HepG2 (cell line): Measurements from ENCODE around the gene GRAMD4. TPM values are rescaled to one million over a fixed set of nuclear protein-coding genes. Genes with fewer than 3 reads are reported as not detected.
A peak's percentile ranks its signal among the peaks of the same experiment; 100 is the strongest.

ENCODE experiments used
- ATF1 ChIP-seq: IDR thresholded peaks from 2 replicates; pipeline ENCODE4 v1.6.1; 2016; ENCODE audit warnings: mild to moderate bottlenecking, control low read depth
- ATRX ChIP-seq: sonication (generic); formaldehyde crosslinking; IDR thresholded peaks from 2 replicates; pipeline ENCODE4 v1.4.0; 2020; ENCODE audit warnings: missing genetic modification reagents, borderline replicate concordance
- FIP1L1 ChIP-seq: fragments of 200-400 bp; formaldehyde crosslinking; IDR thresholded peaks from 2 replicates; pipeline ENCODE4 v1.6.1; 2018; ENCODE audit warnings: low read depth, mild to moderate bottlenecking, low read length, moderate library complexity, borderline replicate concordance; ENCODE audit not compliant: insufficient read depth
- FOXK2 ChIP-seq: fragments of 450-650 bp; IDR thresholded peaks from 2 replicates; pipeline ENCODE4 v1.6.1; 2016
- KDM1A ChIP-seq: IDR thresholded peaks from 2 replicates; pipeline ENCODE4 v1.6.1; 2016; ENCODE audit warnings: missing compliant biosample characterization
- KLF13 ChIP-seq: sonication (generic); formaldehyde crosslinking; IDR thresholded peaks from 2 replicates; pipeline ENCODE4 v1.4.0; 2020; ENCODE audit warnings: mild to moderate bottlenecking, missing genetic modification reagents
- POGK ChIP-seq: sonication (generic); formaldehyde crosslinking; conservative IDR thresholded peaks from 2 replicates; pipeline ENCODE4 v1.8.0; 2022; ENCODE audit warnings: mild to moderate bottlenecking, moderate library complexity, missing genetic modification reagents
- PRDM4 ChIP-seq: sonication (generic); formaldehyde crosslinking; IDR thresholded peaks from 2 replicates; pipeline ENCODE4 v1.9.0; 2021; ENCODE audit warnings: missing genetic modification reagents, borderline replicate concordance
- PRPF4 ChIP-seq: fragments of 200-400 bp; formaldehyde crosslinking; IDR thresholded peaks from 2 replicates; pipeline ENCODE4 v1.6.1; 2016; ENCODE audit warnings: low read length, low read depth; ENCODE audit not compliant: poor library complexity, severe bottlenecking
- RARG ChIP-seq: sonication (generic); formaldehyde crosslinking; IDR thresholded peaks from 2 replicates; pipeline ENCODE4 v1.4.0; 2020; ENCODE audit warnings: low read depth, mild to moderate bottlenecking, missing genetic modification reagents
- SAP130 ChIP-seq: IDR thresholded peaks from 2 replicates; pipeline ENCODE4 v1.6.1; 2016; ENCODE audit warnings: low read depth
- SIX1 ChIP-seq: sonication (generic); formaldehyde crosslinking; IDR thresholded peaks from 2 replicates; pipeline ENCODE4 v1.4.0; 2020; ENCODE audit warnings: missing genetic modification reagents, borderline replicate concordance
- SYNCRIP ChIP-seq: fragments of 200-400 bp; formaldehyde crosslinking; IDR thresholded peaks from 2 replicates; pipeline ENCODE4 v1.6.1; 2018; ENCODE audit warnings: mild to moderate bottlenecking, low read depth, low read length; ENCODE audit not compliant: insufficient read depth
- TFE3 ChIP-seq: IDR thresholded peaks from 2 replicates; pipeline ENCODE4 v1.6.1; 2016
- ZBTB44 ChIP-seq: sonication (generic); formaldehyde crosslinking; IDR thresholded peaks from 2 replicates; pipeline ENCODE4 v1.4.0; 2020; ENCODE audit warnings: missing genetic modification reagents
- ZFYVE20 ChIP-seq: sonication (generic); formaldehyde crosslinking; IDR thresholded peaks from 2 replicates; pipeline ENCODE4 v1.8.0; 2023; ENCODE audit warnings: low read depth, mild to moderate bottlenecking, moderate library complexity, missing genetic modification reagents, borderline replicate concordance
- ZNF678 ChIP-seq: sonication (generic); formaldehyde crosslinking; IDR thresholded peaks from 2 replicates; pipeline ENCODE4 v1.4.0; 2020; ENCODE audit warnings: mild to moderate bottlenecking, missing genetic modification reagents
- ZNF75D ChIP-seq: sonication (generic); formaldehyde crosslinking; IDR thresholded peaks from 2 replicates; pipeline ENCODE4 v1.8.1; 2023; ENCODE audit warnings: missing genetic modification reagents, mild to moderate bottlenecking, borderline replicate concordance
- ZNF776 ChIP-seq: sonication (generic); formaldehyde crosslinking; IDR thresholded peaks from 2 replicates; pipeline ENCODE4 v1.4.0; 2020; ENCODE audit warnings: mild to moderate bottlenecking, missing genetic modification reagents
- ZNF784 ChIP-seq: sonication (generic); formaldehyde crosslinking; IDR thresholded peaks from 2 replicates; pipeline ENCODE4 v1.5.1; 2020; ENCODE audit warnings: missing genetic modification reagents, mild to moderate bottlenecking, borderline replicate concordance
- ZNF790 ChIP-seq: sonication (generic); formaldehyde crosslinking; IDR thresholded peaks from 2 replicates; pipeline ENCODE4 v1.8.0; 2022; ENCODE audit warnings: missing genetic modification reagents, mild to moderate bottlenecking, borderline replicate concordance
- polyA plus RNA-seq, 8 experiments: library from polyadenylated mRNA; depleted of rRNA in 3 of 8; stranded (reverse) in 7 of 8; unstranded in 1 of 8; fragments of >200 nt; fragmentation: Illumina TruSeq in 4 of 8; extraction: Trizol in 4 of 8; gene quantifications; 2 replicates each; pipeline versions ENCODE4 v1.2.1 to v1.2.3, GENCODE V29; 2011 to 2016; ENCODE audit warnings: low read depth in 4 of 8, missing spikeins in 1 of 8, mixed read lengths in 1 of 8; ENCODE audit not compliant: insufficient read depth in 1 of 8
- total RNA-seq, 5 experiments: library from RNA; depleted of rRNA; stranded (reverse); fragments of >200 nt; fragmentation: Illumina TruSeq; extraction: Trizol; gene quantifications; 2 replicates each; pipeline ENCODE4 v1.2.3, GENCODE V29; 2016; ENCODE audit warnings: low read depth in 1 of 5

The GRAMD4 gene
- total and polyA plus RNA-seq, 2 of the 13 experiments (the other 11 are each of a cell fraction or from before 2014, with no cell fraction given): 15.2 to 15.7 TPM

GRCh38 chr22:46638601-46639431 lies 18.6 kb downstream of the GRAMD4 start (continued):
- TF ChIP-seq SAP130 (CRISPR knock-in tag): peak; percentile 81
- peak; percentile 66 for TF ChIP-seq ZNF776
- TF ChIP-seq POGK (CRISPR knock-in tag): peak; percentile 76; the same call in 1 of the 2 replicates
- TF ChIP-seq RARG (CRISPR knock-in tag): no peak
- TF ChIP-seq ZFYVE20 (CRISPR knock-in tag): no peak
- TF ChIP-seq ATF1: no peak
- no peak for TF ChIP-seq ZNF678 (CRISPR knock-in tag)
- TF ChIP-seq KLF13: no peak
- TF ChIP-seq KDM1A (CRISPR knock-in tag): peak; percentile 60; the same call in 1 of the 2 replicates
- TF ChIP-seq ZBTB44 (CRISPR knock-in tag): no peak
- no peak for TF ChIP-seq FIP1L1
- no peak for TF ChIP-seq ATRX (CRISPR knock-in tag)
- no peak for TF ChIP-seq SYNCRIP
- TF ChIP-seq ZNF784 (CRISPR knock-in tag): no peak
- no peak for TF ChIP-seq PRPF4
- no peak for TF ChIP-seq ZNF75D (CRISPR knock-in tag)
- TF ChIP-seq ZNF790 (CRISPR knock-in tag): peak; percentile 51; the same call in 1 of the 2 replicates
- TF ChIP-seq PRDM4 (CRISPR knock-in tag): no peak
- TF ChIP-seq SIX1: peak; percentile 7; the same call in 1 of the 2 replicates
- TF ChIP-seq FOXK2: peak; percentile 96
- peak; percentile 39; the same call in 1 of the 2 replicates for TF ChIP-seq TFE3 (CRISPR knock-in tag)
